Superior temporal gyrus (tissue), 1 donor: ENCODE data around the gene MEDAG.

Source experiments
- DNase-seq: peaks from one replicate; pipeline ENCODE4 v3.0.0-alpha.2; 2016; ENCODE audit errors: extremely low spot score

The MEDAG gene

DNA sequence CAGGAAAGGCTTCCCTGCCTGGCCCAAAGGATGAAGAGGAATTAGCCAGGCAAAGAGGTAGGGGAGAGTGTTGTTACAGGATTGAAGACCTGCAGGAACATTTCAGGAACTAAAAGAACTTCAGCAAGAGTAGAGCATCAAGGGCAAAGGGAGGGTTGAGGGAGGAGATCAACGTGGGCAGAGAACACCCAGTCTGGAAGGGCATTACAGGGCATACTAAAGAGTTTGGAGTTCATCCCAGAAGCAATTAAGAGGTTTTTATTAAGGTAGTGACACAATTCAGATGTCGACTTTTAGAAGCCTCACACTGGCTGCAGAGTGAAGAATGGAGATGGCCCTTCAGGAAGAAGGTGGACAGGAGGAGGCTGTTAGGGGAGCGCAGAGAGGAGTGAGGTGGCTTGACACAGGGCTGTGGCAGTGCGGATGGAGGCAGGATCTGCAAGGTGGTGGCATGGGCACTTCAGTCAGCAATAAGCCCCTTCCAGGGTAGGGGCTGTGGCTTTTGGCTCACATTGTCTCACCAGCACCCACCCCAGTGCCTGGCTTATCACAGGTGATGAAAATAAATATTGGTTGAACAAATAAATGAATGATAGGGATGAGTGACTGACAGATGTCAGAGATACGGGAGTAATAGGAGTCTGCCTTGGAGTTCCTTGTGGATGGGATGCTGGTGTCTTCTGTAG is 51.3 kb downstream of the MEDAG start:
- DNase-seq = no peak

DNA sequence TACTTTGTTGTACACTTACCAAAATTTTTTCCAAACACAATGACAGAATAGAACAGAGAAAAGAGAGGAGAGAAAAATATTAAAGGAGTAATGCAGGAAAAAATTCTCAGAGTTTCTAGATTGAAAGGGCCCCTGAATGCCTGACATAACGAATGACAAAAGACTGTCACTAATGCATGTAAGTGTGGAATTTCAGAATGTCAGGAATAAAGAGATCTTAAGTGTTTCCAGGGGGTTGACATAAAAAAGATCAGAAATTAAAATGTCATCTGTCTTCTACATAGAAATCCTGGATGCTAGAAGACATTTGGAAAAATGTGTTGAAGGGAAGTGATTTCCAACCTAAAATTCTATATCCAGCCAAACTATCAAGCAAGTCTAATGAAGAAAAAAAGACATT is 53.6 kb downstream of the MEDAG start:
- DNase-seq = no peak

DNA sequence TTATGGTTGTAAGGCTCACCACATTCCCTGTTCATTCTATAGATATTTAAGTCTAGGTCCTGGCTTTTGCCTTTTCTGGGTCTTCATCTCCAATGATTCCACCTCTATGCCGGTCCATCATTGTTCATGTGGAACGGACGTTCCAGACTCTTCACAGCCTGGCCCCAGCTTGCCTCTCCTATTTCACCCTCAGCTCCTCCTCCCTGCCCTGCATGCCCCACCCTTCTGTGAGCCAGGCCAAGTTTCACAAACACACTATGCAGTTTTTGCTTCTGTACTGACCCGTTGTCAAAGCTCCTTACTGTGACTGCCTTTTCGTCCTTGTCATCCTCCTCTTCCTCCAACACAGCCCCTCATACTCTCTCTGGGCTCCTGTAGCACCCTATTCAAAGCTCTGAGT is 57.7 kb downstream of the MEDAG start:
- no peak for DNase-seq

DNA sequence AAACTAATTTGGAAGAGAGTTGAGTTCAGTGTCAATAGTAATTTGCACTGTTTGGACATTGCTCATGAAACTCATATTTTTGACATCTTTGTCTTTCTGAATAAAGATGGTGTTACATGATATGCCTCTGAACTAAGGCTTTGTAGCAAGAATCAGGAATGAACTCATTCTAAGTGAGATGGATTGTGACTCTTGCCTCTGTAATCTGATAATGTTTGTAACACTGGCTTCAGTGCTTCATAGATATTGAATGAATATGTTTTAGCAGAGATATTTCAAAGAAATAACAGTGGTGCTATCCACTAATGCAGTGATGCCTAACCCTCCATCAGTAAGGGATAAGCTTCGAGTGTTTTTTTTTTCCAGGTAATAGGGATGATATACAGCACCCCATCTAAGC is 59.3 kb downstream of the MEDAG start:
- DNase-seq = no peak

DNA sequence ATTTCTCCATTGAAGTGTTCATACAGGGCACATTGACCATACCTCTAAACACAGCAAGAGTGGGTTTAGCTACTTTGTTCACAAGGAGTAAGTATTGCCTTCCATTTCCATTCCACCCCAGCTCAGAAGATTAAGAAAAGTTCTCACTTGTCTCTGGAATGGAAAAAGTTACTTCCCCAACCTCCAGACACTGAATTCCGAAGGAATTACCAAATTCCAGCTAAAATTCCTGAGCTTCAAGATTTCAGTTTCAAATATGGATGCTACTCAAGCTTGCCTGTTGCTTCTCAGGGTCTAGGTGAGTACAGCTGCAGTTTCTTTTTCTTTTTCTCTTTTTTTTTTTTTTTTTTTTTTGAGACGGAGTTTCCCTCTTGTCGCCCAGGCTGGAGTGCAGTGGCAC is 60.0 kb downstream of the MEDAG start:
- DNase-seq = no peak

DNA sequence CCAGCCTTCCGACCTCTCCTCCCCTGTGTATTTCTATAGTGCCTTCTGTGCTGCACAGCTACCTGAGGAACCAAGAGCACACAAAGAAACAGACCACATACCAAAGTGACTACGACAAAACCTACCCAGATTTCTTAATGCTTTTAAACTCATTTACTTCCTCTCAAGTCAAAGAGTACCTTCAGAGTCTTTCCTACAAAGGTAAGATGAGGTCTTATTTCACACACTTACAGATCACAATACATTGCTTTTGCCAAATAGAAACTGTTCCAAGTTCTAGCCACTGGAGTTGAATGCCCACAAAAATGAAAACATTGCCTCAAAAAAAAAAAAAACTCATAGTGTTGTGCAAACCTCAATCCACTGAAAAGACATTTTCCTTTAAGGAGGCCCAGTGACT is 62.8 kb downstream of the MEDAG start:
- no peak for DNase-seq

DNA sequence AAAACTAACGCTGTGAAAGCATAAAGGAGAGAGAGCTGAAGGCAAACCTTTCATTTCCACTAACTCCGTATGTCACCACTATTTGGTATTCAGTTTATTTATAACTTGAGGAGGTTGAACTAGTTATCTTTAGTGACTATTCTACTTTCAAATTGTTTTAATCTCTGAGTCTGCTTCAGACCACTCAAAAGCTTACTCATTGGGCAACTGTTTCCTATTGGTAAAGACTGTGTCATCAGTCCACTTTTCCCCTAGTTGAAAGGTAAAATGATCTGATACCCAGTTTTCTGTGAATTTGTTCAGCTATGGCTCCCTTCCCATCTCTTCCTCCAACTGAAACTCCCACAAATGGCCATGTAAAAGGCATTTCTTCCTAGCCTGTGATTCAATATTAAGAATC is 65.5 kb downstream of the MEDAG start:
- no peak for DNase-seq

DNA sequence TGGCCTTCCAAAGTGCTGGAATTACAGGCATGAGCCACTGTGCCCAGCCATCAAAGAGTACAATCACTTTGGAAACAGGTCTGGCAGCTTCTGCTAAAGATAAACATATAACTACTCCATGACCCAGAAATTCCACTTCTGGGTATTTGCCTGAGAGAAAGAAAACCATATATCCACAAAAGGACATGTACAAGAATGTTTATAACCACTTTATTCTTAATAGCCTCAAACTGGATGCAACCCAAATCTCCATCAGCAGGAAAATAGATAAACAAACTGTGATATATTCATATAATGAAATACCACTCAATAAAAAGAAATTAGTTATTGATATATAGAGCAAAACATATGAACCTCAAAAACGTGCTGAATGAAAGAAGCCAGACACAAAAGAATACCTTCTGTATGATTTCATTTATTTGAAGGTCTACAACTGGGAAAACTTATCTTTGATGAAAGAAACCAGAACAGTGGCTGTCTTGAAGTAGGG is 66.9 kb downstream of the MEDAG start:
- no peak for DNase-seq

DNA sequence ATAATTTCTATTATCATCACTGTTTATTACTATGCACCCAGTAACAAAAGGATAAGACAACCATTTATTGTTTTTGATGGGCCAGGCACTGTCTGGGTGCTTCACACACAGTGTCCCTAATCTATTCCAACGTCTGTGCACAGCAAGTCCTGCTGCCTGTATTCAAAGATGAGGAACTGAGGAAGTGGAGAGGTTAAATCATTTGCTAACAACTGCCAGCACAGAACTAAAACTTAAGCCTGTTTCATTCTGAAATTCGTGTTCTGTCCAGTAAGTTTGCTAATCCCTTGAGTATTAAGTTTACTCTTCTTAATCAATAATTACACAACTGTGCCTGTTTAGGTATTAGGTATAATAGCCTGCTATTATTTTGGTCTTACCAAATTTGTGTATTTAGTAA is 68.3 kb downstream of the MEDAG start:
- no peak for DNase-seq
